K562 (cell line): Measurements from ENCODE around the gene MTRF1L. TPM values are rescaled to one million over a fixed set of nuclear protein-coding genes. Genes with fewer than 3 reads are reported as not detected.

Source experiments
- ATAC-seq: fragments of 200-7000 bp; cut with Tn5 transposase; 3 replicates; pipeline ENCODE4 v1.9.1; 2020; ENCODE audit warnings: moderate library complexity
- BruUV-seq: library from RNA; stranded (reverse); fragments of 400-500 nt; replicated peaks from 2 replicates; lab custom pipeline; 2021; lab: Mats Ljungman, UMichigan
- CTCF ChIA-PET: fragments of 300-600 bp; formaldehyde crosslinking; extraction: SDS; loops from one replicate; lab custom pipeline; 2021; ENCODE audit warnings: low intra/inter-chr PET ratio; lab: Yijun Ruan, JAX
- POLR2A ChIA-PET: fragments of 300-600, 350-650 bp; sonication (Branson Sonifier 250); formaldehyde crosslinking; extraction: SDS; loops from one replicate; lab custom pipeline; 2021; ENCODE audit warnings: antibody characterized with exemption, inconsistent platforms; lab: Yijun Ruan, JAX
- DNase-seq, 4 experiments: peaks; one replicate each; pipeline versions ENCODE4 v3.0.0 to v3.0.0-alpha.2; 2011 to 2018; ENCODE audit warnings: low spot score in 3 of 4, mixed read lengths in 3 of 4; ENCODE audit errors: extremely low read depth in 1 of 4
- FAIRE-seq: peaks from 2 replicates; lab custom pipeline; 2011; peaks lifted over from hg19 to GRCh38; lab: Jason Lieb, UNC
- H2AFZ ChIP-seq: 2 replicates; pipeline ENCODE4 v1.6.0; 2011; ENCODE audit warnings: low read depth, low read length, control low read depth, inconsistent platforms
- H3K27ac ChIP-seq: fragments of 200-600 bp; 3 replicates; pipeline ENCODE4 v1.8.0; 2011; ENCODE audit warnings: low read depth, mild to moderate bottlenecking, control low read depth, inconsistent platforms, low read length, moderate library complexity, mixed read lengths; ENCODE audit errors: extremely low read depth
- H3K27me3 ChIP-seq, 2 experiments: fragments of 300-600 bp in 1 of 2; 2 replicates in 1 of 2; 3 replicates in 1 of 2; pipeline versions ENCODE4 v1.6.0 to v1.8.0; 2011; ENCODE audit warnings: inconsistent platforms in 2 of 2, low read length in 2 of 2, mild to moderate bottlenecking in 1 of 2, mixed read lengths in 1 of 2, moderate library complexity in 1 of 2; ENCODE audit not compliant: control insufficient read depth in 2 of 2, insufficient read depth in 2 of 2
- H3K36me3 ChIP-seq: fragments of 300-600 bp; 3 replicates; pipeline ENCODE4 v1.8.0; 2011; ENCODE audit warnings: mild to moderate bottlenecking, low read length, inconsistent platforms; ENCODE audit not compliant: control insufficient read depth, insufficient read depth
- H3K4me1 ChIP-seq, 2 experiments: fragments of 200-600 bp in 1 of 2; replicated peaks in 1 of 2; 2 replicates in 1 of 2; 3 replicates in 1 of 2; pipeline versions ENCODE4 v1.5.1 to v1.8.0; 2011; ENCODE audit warnings: inconsistent platforms in 2 of 2, low read length in 2 of 2, mild to moderate bottlenecking in 1 of 2, mixed read lengths in 1 of 2, moderate library complexity in 1 of 2; ENCODE audit not compliant: control insufficient read depth in 2 of 2, insufficient read depth in 2 of 2
- H3K4me2 ChIP-seq: 2 replicates; pipeline ENCODE4 v1.6.1; 2011; ENCODE audit warnings: low read length, control low read depth, inconsistent platforms, mixed read lengths; ENCODE audit not compliant: insufficient read depth
- H3K4me3 ChIP-seq: fragments of 200-600 bp; sonication (generic), shearing (Covaris generic); 2 replicates; pipeline ENCODE4 v1.5.1; 2016; ENCODE audit warnings: control low read depth, inconsistent platforms
- H3K79me2 ChIP-seq: fragments of 200-600 bp; 3 replicates; pipeline ENCODE4 v1.8.0; 2011; ENCODE audit warnings: low read length, inconsistent platforms; ENCODE audit not compliant: control insufficient read depth, insufficient read depth
- H3K9ac ChIP-seq, 2 experiments: 2 replicates each; pipeline versions ENCODE4 v1.6.0 to v1.6.1; 2011; ENCODE audit warnings: low read depth in 2 of 2, low read length in 2 of 2, control low read depth in 1 of 2, inconsistent platforms in 1 of 2, mild to moderate bottlenecking in 1 of 2, mixed read lengths in 1 of 2; ENCODE audit not compliant: insufficient read depth in 1 of 2
- H3K9me1 ChIP-seq: one replicate; pipeline ENCODE4 v1.6.0; 2011; ENCODE audit warnings: inconsistent platforms, mild to moderate bottlenecking, low read length, moderate library complexity; ENCODE audit not compliant: control insufficient read depth, insufficient read depth
- H3K9me3 ChIP-seq: replicated peaks from 2 replicates; pipeline ENCODE4 v1.5.1; 2011; ENCODE audit warnings: low read depth, low read length, inconsistent platforms; ENCODE audit not compliant: control insufficient read depth, insufficient read depth
- H4K20me1 ChIP-seq: replicated peaks from 2 replicates; pipeline ENCODE4 v1.6.1; 2011; ENCODE audit warnings: low read length, inconsistent platforms, mixed read lengths; ENCODE audit not compliant: control insufficient read depth, insufficient read depth
- BRF1 ChIP-seq: IDR thresholded peaks from 3 replicates; pipeline ENCODE4 v1.6.1; 2011; ENCODE audit warnings: borderline replicate concordance, mild to moderate bottlenecking; ENCODE audit not compliant: insufficient read length; ENCODE audit errors: extremely low read depth
- CEBPB ChIP-seq: fragments of 450-650 bp; IDR thresholded peaks from 2 replicates; pipeline ENCODE4 v1.6.1; 2016; ENCODE audit warnings: missing genetic modification characterization, missing compliant biosample characterization
- CEBPG ChIP-seq, 3 experiments: fragments of 200-800 bp in 1 of 3; sonication (Bioruptor generic) in 1 of 3; sonication (generic) in 1 of 3; formaldehyde crosslinking in 1 of 3; IDR thresholded peaks in 2 of 3; conservative IDR thresholded peaks in 1 of 3; 2 replicates each; pipeline versions ENCODE4 v1.6.1 to v1.8.0; 2016 to 2022; ENCODE audit warnings: missing compliant biosample characterization in 2 of 3, missing genetic modification characterization in 2 of 3, mild to moderate bottlenecking in 1 of 3, missing genetic modification reagents in 1 of 3
- DIDO1 ChIP-seq: fragments of 450-650 bp; IDR thresholded peaks from 2 replicates; pipeline ENCODE4 v1.6.1; 2016; ENCODE audit warnings: low read depth, missing biosample characterization, missing genetic modification characterization
- MAX ChIP-seq: sonication (generic); formaldehyde crosslinking; IDR thresholded peaks from 2 replicates; pipeline ENCODE4 v1.9.0; 2022; ENCODE audit warnings: mild to moderate bottlenecking, missing genetic modification reagents
- RAD21 ChIP-seq, 2 experiments: fragments of 250-450 bp in 1 of 2; fragments of 450-650 bp in 1 of 2; sonication (Bioruptor Pico) in 1 of 2; formaldehyde crosslinking in 1 of 2; IDR thresholded peaks in 1 of 2; conservative IDR thresholded peaks in 1 of 2; 2 replicates each; pipeline versions ENCODE4 v1.4.0 to v1.8.0; 2020 to 2022; ENCODE audit warnings: mild to moderate bottlenecking in 2 of 2, moderate library complexity in 1 of 2
- WGBS: fragments of 100-300 bp; shearing (Covaris generic); methylation state at CpG from one replicate; pipeline ENCODE4 v1.1.6; 2016; ENCODE audit warnings: low coverage, mixed read lengths; ENCODE audit not compliant: insufficient coverage; ENCODE audit errors: missing lambda C conversion rate; 5-methylcytosine and 5-hydroxymethylcytosine counted together
- in situ Hi-C: fragments of 300-500 bp; cut with MboI; formaldehyde crosslinking; loops from 4 replicates; pipeline ENCODE4 v1.15.0; 2018; ENCODE audit warnings: inconsistent platforms, mixed read lengths
- intact Hi-C: fragments of 100-400 bp; cut with micrococcal nuclease; formaldehyde crosslinking; loops from 2 replicates; pipeline ENCODE4 v1.14.2; 2022
- polyA plus RNA-seq, 8 experiments: library from polyadenylated mRNA; depleted of rRNA in 4 of 8; stranded (reverse) in 5 of 8; unstranded in 3 of 8; fragments of >200 nt; fragmentation: Nextera tagmentation in 2 of 8; fragmentation: Illumina TruSeq in 1 of 8; extraction: Ambion mirVana in 2 of 8; extraction: Trizol in 1 of 8; gene quantifications; 2 replicates each; pipeline versions ENCODE4 v1.2.1 to v1.2.3, GENCODE V29; 2011 to 2014; ENCODE audit warnings: inconsistent platforms in 1 of 8, missing spikeins in 1 of 8
- total RNA-seq, 7 experiments: library from RNA; depleted of rRNA in 6 of 7; stranded (reverse); fragments of >200 nt in 6 of 7; fragmentation: Illumina TruSeq in 2 of 7; extraction: Trizol in 2 of 7; gene quantifications; 2 replicates each; pipeline versions ENCODE4 v1.2.1 to v1.2.3, GENCODE V29; 2011 to 2021; ENCODE audit warnings: low replicate concordance in 1 of 7
- TF ChIP-seq, protein P1 (sequence below): sonication (generic); formaldehyde crosslinking; IDR thresholded peaks from 2 replicates; pipeline ENCODE4 v1.9.0; 2022; ENCODE audit warnings: mild to moderate bottlenecking, missing genetic modification reagents

The MTRF1L gene
- total and polyA plus RNA-seq, 9 of the 15 experiments (the other 6 are each of a cell fraction or from before 2014, with no cell fraction given): 10.7 to 34.0 (median 30.2) TPM

DNA sequence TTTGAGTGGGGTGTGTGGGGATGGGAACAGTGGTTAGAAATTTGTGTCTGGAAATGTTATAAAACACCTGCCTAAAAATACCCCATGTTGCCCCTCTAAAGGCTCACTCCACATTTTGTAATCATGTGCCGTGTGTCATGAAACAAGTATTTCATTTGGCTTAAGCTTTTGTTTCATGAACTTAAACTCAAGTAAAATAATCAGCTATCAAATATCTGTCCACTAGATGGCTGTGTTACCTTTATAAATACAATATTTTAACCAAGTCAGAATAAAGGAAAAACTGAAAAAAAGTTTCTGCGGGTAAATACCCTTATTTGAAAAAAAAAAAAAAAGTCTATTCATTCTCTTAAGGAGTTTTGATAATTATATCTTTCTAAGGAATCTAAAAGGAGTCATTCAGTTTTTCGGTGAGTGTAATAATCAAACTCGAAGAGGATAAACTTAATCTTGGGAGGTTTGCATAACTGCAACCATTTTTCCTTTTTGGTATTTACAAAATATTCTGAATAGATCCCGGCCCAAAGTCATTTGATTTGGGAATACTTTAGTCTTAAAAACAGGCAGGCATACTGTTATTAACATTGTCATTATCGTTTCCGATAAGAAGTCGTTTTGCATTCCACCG, 29.9 kb upstream of the MTRF1L start (continued):
- peak; percentile 45 to 53 for TF ChIP-seq RAD21 (CRISPR knock-in tag; conservative IDR thresholded peaks at IDR 0.05 in 1 of 2, IDR thresholded peaks at IDR 0.05 in 1 of 2)
- TF ChIP-seq, all 486 proteins: peak for 2

DNA sequence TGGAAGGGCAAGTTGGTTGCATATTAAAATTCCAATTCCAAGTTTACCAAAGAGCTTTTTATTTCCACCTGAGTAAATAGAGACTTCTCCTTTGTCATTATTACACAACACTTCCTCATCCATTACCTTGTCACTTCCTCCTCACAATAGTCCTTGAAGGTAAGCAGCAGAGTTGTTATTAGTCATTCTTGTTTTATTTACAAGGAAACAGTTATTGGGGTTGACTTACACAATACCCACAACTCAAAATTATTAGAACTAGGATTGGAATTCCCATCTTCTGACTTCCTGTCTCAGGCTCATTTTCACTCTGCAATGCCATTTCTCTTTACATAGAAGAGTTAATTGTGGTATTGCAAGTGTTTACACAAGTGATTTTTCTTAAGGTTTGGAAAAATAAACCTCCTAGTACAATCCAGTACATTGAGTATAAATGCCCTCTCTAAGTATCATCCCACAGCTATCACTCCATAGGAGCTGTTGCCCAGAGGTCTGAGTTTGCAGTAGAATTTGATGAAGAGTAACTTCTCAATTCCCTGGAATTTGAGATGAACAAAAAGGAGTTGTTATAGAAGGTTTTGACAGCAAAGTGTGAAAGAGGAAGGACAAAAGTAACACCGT, 28.9 kb upstream of the MTRF1L start:
- Histone ChIP-seq H3K4me2 (no peak overlapping the region), H4K20me1 (no peaks in the 10 kb centered on the region), H3K27me3 (no peaks in the 10 kb centered on the region; a peak in 1 of 5 replicates), H2AFZ (no peak overlapping the region), H3K36me3 (no peaks in the 10 kb centered on the region), H3K27ac (no peak overlapping the region), H3K4me3 (no peak overlapping the region), H3K9ac (no peak overlapping the region), H3K79me2 (no peaks in the 10 kb centered on the region), H3K9me3 (no peaks in the 10 kb centered on the region)
- in situ Hi-C loops: no loop called here
- intact Hi-C loops: loop anchor here (5.0 kb wide), 3 partner anchors 481 to 1246 kb away; no protein-coding TSS in a partner anchor
- 0% methylated on average over 1 of the region's 1 CpG for WGBS
- ChIA-PET POLR2A (no interaction called here), CTCF (no interaction called here)
- no peak for FAIRE-seq
- BruUV-seq: no TSS peak
- no peak for ATAC-seq
- TF ChIP-seq MAX (CRISPR knock-in tag): no peak
- no peak for TF ChIP-seq BRF1
- no peak for TF ChIP-seq CEBPG (CRISPR knock-in tag; IDR thresholded peaks at IDR 0.05)
- TF ChIP-seq CEBPG (tag; conservative IDR thresholded peaks at IDR 0.05 in 1 of 2, IDR thresholded peaks at IDR 0.05 in 1 of 2): peak in 1 of 2 experiments; percentile 48; a peak in 2 of 4 replicates
- no peak for TF ChIP-seq DIDO1 (tag)
- peak; percentile 55; the same call in 1 of the 2 replicates for TF ChIP-seq CEBPB
- TF ChIP-seq, protein P1, sequence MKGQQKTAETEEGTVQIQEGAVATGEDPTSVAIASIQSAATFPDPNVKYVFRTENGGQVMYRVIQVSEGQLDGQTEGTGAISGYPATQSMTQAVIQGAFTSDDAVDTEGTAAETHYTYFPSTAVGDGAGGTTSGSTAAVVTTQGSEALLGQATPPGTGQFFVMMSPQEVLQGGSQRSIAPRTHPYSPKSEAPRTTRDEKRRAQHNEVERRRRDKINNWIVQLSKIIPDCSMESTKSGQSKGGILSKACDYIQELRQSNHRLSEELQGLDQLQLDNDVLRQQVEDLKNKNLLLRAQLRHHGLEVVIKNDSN (CRISPR knock-in tag): no peak
- TF ChIP-seq, all 486 proteins: peak for 2
- H3K9me1 ChIP-seq: no peaks in the 10 kb centered on the region
- H3K4me1 ChIP-seq: no peaks in the 10 kb centered on the region
- DNase-seq: no peak
